HG03025 (cell line): ENCODE measurements around the gene SERPINB12.

Source experiments
- ATAC-seq: cut with Tn5 transposase; IDR thresholded peaks from one replicate; pipeline ENCODE4 v1.9.1; 2021; ENCODE audit warnings: mild to moderate bottlenecking, moderate library complexity; ENCODE audit not compliant: unreplicated experiment, low FRiP score

SERPINB12 gene

DNA sequence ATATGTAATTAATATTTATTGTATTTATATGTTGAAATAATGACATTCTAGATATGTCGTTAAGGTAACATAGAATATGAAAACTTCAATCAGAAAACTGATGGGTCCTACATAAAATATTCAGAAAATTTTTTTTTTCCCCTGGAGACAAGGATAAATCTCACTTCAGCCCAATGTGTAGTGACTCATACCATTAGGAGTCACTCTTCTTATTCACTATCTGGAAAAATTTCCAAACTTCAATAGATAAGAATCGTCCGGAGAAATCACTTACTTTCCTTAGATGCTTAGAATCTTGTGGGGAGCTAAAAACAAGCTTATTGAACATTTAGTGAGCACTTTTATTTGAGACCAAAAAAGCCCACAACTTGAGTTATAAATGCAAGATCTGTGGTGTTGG, 49.6 kb downstream of the SERPINB12 start:
- no peak for ATAC-seq

DNA sequence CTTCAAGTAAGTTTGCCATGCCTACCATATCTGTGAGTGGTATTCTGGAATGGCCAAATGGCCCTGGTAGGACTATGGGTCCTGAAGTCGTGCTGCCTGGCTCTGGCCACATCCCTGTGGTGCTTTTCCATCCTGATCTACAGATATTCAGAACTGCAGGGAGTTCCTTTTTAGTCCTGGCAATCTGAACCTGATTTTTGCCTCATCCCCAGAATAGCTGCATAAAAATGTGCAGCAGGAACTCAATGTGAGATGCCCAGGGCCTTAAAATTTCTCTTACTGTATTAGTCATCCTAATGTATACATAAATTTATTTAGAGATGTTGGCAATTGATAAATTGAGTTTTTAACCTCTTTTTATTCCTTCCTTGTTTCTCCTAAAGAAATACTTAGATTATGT, 50.3 kb downstream of the SERPINB12 start:
- ATAC-seq: no peak

DNA sequence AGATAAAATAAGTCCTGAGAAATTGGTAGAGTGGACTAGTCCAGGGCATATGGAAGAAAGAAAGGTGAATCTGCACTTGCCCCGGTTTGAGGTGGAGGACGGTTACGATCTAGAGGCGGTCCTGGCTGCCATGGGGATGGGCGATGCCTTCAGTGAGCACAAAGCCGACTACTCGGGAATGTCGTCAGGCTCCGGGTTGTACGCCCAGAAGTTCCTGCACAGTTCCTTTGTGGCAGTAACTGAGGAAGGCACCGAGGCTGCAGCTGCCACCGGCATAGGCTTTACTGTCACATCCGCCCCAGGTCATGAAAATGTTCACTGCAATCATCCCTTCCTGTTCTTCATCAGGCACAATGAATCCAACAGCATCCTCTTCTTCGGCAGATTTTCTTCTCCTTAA, 54.8 kb downstream of the SERPINB12 start:
- ATAC-seq: no peak

DNA sequence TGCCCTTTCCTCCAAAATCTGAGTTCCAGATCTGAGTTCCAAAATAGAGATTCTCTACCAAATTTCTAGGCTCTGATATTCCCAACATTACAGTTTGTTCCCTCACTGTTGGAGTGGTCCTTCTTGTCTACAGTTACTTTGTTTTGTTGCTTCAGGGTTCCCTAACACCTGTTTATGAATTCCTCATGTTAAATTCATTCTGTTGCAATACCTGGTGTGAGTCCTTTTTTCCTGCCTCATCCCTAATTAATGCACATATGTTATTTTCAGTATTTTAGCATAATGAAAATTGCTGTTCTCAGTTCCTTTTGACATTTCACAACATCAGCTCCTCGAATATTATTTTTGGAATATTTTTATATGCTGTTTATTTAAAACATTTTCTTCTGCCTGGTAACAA, 61.2 kb downstream of the SERPINB12 start:
- ATAC-seq: no peak

DNA sequence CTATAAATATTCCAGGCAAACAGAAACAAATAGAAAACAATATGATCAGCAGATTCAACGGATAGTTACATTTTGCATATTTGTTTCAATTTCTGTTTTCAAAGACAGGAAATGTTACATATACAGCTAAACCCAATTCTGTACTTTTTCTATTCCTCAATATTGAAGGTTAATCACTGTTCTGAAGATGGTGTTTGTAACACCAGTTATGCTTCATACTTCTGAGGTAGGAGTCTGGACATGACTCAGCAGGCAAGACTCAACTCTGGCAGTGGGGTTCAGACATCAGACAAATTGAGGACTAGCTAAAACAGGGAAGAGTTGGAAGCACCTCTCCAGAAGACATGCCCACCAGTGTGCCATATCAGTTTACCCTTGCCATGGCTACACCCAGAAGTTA, 61.6 kb downstream of the SERPINB12 start:
- peak; percentile 94 for ATAC-seq

DNA sequence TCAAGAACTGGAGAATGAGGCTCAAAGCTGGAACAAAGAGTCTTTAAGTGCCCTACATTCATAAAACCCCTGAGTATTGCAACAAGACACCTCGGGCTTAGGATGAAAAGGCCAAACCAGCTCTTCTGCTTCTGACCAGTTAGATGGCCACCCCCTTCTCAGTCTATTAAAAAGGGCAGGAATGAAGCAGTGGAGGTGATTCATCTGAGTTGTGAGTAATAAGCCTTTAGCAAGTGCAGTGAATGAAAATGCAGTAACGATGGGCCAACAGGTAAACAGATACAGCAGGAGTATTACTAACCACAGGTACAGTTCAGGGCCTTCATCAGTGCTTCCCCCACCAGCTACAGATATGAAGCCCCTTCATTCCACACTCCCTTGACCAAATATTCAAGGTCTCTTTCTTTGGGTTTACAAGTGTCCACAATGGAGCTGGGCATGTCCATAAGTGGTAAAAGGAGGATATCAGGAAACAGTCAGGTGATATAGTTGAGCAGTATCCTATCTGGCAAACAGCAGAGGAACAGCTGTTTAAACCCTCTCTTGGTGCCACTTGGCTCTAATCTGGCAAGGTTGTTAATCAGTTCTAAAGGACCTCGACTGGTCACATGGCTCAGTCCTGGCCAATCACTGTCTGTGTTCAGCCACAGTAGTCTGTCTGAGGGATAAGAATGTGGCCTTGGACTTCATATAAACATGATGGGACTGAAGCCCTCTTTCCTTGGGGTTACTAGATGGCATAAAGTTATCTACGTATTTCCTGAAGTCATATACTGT, 62.8 kb downstream of the SERPINB12 start:
- ATAC-seq: no peak

DNA sequence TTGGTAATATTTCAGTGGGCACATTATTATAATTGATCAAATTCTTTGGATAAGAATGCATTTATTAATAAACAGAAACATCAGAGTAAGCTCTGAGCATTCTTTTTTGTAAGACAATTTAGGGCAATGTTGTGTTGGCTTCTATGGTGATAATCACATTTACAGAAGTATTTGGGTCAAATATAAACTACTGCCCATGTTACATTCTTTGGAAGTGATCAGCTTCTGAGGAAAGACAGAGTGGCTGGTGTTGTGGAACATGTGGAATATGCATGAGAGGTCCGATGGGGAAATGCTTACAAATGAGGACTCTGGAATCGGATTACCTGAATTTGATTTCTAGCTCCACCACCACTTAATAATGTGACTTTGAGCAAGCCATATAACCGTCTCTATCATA, 64.4 kb downstream of the SERPINB12 start:
- ATAC-seq: no peak

DNA sequence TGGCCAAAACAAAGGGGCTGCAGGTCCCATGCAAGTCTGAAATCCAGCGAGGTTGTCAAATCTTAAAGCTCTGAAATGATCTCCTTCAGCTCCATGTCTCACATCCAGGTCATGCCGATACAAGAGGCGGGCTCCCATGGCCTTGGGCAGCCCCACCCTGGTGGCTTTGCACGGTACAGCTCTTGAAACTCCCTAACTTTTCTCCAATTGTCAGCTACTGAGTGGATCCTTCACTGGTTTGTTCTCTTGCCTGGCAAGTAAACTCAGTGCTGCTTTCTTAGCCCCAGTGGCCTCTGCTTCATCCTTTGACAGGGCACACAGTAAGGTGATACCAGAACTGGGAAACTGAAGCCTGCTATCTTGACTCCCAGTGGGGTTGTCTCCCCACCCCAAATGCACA, 71.3 kb downstream of the SERPINB12 start:
- no peak for ATAC-seq

DNA sequence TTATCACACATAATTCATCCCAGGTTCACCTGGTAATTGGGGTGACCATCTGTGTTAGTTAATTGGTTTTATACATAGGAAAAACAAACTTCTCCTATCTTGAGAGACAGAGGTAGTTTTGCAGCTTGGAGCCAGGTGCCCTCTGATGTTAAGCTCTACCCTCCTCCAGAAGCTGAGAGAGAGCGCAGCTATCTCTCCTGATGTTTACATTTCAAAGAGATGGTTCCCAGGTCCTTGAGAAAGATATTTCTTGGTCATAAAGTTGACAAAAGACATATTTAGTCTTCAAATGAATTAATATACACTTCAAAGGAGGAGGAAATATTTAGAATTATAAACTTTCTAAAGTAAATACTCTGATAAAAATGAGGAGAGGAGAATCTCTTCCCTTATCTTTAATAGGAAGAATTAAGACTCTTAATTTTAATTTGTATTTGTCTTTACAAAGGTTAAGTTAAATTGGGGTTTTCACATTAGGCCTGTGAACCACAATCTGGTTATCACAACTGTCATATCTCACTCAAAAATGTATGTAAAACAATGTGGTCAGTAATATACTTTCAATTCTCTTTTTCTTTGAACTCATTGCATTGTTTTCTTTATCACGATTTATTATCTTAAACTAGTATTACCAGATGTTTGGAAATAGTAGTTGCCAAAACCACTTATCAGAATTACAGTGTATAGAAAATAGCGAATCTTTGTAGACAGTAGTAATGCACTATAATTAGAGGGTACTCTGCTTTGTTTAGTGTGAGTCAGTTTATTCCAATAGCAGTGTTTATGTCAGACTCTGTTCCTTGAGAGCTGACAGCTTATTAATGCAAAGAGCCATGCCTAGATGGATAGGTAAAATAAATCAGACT, 75.1 kb downstream of the SERPINB12 start:
- ATAC-seq: peak; percentile 87

DNA sequence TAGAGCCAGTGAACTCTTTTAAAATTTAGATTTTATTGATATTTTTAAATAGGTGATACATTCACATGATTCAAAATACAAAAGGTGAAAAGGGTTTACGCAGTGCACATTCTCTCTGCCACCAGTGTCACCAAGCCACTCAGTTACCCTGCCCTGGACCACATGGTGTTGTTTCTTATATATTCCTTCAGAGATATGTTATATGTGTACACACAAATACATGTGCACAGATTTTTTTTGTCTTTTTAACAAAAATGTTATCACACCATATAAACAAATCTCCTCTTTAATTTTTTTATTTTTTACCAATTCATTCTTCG, 75.7 kb downstream of the SERPINB12 start:
- no peak for ATAC-seq
